Kidney (tissue), 14 donors: ENCODE results near the gene TMEM178B. TPM values are rescaled to one million over a fixed set of nuclear protein-coding genes. Genes with fewer than 3 reads are reported as not detected.
A peak's percentile ranks its signal among the peaks of the same experiment; 100 is the strongest.

Experiments
- DNase-seq, 5 donors: peaks; one replicate each; pipeline ENCODE4 v3.0.0-alpha.2; 2013 to 2020
- FAIRE-seq: peaks from 2 replicates; lab custom pipeline; 2012; peaks lifted over from hg19 to GRCh38; lab: Jason Lieb, UNC
- H3K27ac ChIP-seq, 2 donors: one replicate each; pipeline ENCODE4 v1.7.0; 2013; ENCODE audit warnings: low read depth in 2 of 2, low read length in 2 of 2, inconsistent platforms in 1 of 2
- H3K27me3 ChIP-seq: one replicate; pipeline ENCODE4 v1.7.1; 2013; ENCODE audit warnings: low read length, inconsistent platforms; ENCODE audit not compliant: control insufficient read depth, insufficient read depth
- H3K36me3 ChIP-seq, 3 donors: one replicate each; pipeline versions ENCODE4 v1.7.0 to v1.7.1; 2013; ENCODE audit warnings: low read length in 3 of 3, control low read depth in 1 of 3, inconsistent platforms in 1 of 3; ENCODE audit not compliant: insufficient read depth in 3 of 3, control insufficient read depth in 2 of 3
- H3K4me1 ChIP-seq, 3 donors: one replicate each; pipeline versions ENCODE4 v1.7.0 to v1.7.1; 2013; ENCODE audit warnings: low read length in 3 of 3, inconsistent platforms in 1 of 3, low read depth in 1 of 3; ENCODE audit not compliant: control insufficient read depth in 2 of 3, insufficient read depth in 2 of 3
- H3K4me3 ChIP-seq, 3 donors: one replicate each; pipeline versions ENCODE4 v1.7.0 to v1.8.1; 2013; ENCODE audit warnings: low read length in 3 of 3, control low read depth in 1 of 3, inconsistent platforms in 1 of 3
- H3K9ac ChIP-seq, 3 donors: one replicate each; pipeline versions ENCODE4 v1.7.0 to v1.7.1; 2013; ENCODE audit warnings: low read length in 3 of 3, control low read depth in 1 of 3, inconsistent platforms in 1 of 3
- H3K9me3 ChIP-seq, 3 donors: one replicate each; pipeline versions ENCODE4 v1.7.0 to v1.7.1; 2013; ENCODE audit warnings: low read length in 3 of 3, control low read depth in 1 of 3, inconsistent platforms in 1 of 3; ENCODE audit not compliant: control insufficient read depth in 2 of 3, insufficient read depth in 1 of 3
- intact Hi-C: fragments of 100-400 bp; cut with DNase I; formaldehyde crosslinking; loops from one replicate; pipeline ENCODE4 v1.11.1; 2022
- polyA plus RNA-seq: library from polyadenylated mRNA; stranded (reverse); fragments of 350-450 nt; fragmentation: Illumina TruSeq; extraction: RNeasy Lipid Tissue Mini Kit (QIAGEN cat#74804); gene quantifications from one replicate; pipeline ENCODE4 v1.2.3, GENCODE V29; 2014; ENCODE audit warnings: low read depth, low replicate concordance; ENCODE audit not compliant: insufficient read depth
- total RNA-seq: library from RNA; stranded (reverse); fragmentation: NEBNext Ultra II Directional; extraction: Animal tissue kit (Norgen Biotek cat#: 25700); gene quantifications from one replicate; pipeline ENCODE4 v1.2.1, GENCODE V29; 2021
- TF ChIP-seq, protein P1 (sequence below): IDR thresholded peaks from 3 replicates; pipeline ENCODE4 v1.5.1; 2012; ENCODE audit warnings: mild to moderate bottlenecking, moderate library complexity, borderline replicate concordance; ENCODE audit not compliant: insufficient read depth; ENCODE audit errors: extremely low read depth
- donor health status: control.
- donor health status: control.
- donor health status: control.
- donor health status: control.
- donor health status: control.
- donor health status: DM: yes; HTN: yes; CAD: no.
- donor health status: Normal renal cell carcinoma (clear cell type).

The TMEM178B gene
- total and polyA plus RNA-seq, 2 donors from 2014 or later, result 0.58 to 20.0 TPM

DNA sequence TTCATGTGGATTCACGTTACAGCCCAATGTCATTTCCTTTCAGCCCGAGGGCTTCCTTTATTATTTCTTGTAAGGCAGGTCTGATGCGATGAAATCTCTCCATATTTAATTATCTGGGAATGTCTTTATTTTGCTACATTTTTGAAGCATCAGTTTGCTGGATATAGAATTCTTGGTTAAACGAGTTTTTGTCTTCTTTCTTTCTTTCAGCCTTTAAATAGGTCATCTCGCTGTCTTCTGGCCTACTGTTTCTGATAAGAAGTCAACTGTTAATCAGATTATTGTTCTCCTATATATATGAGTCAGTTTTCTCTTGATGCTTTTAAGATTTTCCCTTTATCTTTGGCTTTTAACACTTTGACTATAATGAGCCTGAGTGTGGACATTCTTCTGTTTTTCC, 184.7 kb downstream of the TMEM178B start:
- H3K4me1 ChIP-seq, result no peaks in the 10 kb centered on the region
- intact Hi-C loops, result no loop called here
- no peak overlapping the region for H3K4me3 ChIP-seq
- TF ChIP-seq, protein P1, sequence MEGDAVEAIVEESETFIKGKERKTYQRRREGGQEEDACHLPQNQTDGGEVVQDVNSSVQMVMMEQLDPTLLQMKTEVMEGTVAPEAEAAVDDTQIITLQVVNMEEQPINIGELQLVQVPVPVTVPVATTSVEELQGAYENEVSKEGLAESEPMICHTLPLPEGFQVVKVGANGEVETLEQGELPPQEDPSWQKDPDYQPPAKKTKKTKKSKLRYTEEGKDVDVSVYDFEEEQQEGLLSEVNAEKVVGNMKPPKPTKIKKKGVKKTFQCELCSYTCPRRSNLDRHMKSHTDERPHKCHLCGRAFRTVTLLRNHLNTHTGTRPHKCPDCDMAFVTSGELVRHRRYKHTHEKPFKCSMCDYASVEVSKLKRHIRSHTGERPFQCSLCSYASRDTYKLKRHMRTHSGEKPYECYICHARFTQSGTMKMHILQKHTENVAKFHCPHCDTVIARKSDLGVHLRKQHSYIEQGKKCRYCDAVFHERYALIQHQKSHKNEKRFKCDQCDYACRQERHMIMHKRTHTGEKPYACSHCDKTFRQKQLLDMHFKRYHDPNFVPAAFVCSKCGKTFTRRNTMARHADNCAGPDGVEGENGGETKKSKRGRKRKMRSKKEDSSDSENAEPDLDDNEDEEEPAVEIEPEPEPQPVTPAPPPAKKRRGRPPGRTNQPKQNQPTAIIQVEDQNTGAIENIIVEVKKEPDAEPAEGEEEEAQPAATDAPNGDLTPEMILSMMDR, result no peak
- H3K36me3 ChIP-seq, result no peaks in the 10 kb centered on the region
- no peak overlapping the region for H3K9ac ChIP-seq
- H3K27me3 ChIP-seq, result no peaks in the 10 kb centered on the region
- H3K27ac ChIP-seq, result no peak overlapping the region
- H3K9me3 ChIP-seq, result peaks cover 0 to 5% (median 0%) of the 10 kb centered on the region in 3 donors
- FAIRE-seq, result no peak
- DNase-seq, result no peak

DNA sequence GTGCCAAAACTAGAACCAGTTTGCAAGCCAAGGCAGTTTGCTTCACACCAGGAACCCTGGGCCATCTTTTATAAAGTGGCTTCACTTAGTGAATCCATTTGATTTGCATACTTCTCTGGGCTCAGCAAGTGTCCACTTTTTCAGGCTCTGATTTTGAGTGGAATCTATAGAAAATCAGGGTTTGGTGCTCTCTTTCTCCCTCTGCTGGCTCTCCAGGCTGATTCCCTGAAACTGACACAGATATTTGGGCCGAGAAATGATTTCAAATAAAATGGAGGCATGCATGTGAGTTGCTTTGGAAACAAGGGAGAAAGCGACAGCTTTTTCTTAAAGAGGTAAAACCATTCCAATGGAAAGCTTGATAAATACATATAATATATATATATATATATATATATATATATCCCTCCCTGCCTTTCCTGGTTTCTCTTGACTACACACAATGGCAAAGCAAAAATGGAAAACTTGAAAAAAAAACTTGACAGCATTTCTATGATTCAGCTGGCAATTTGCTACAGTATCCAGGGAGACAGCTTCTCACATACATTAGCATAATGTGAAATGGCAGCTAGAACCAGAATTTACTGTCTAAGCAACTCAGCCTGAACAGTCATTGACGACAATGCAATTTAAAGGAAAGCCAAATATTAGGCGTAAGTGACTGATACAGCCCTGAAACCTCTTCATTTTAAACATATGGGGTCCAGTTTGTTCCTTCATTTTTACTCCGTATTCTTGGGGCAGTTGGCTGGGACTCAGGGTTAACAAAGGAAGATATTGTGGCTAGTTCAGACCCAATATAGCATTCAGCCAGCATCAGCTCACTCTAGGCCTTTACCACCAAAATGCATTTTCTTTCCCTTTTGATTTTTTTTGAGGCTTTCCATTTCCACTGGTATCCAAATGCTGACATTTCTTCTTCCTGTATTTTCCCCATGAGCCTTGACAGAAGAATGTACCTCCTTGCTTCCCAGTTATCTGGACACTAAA, 188.5 kb downstream of the TMEM178B start:
- TF ChIP-seq, protein P1, result no peak
- Histone ChIP-seq H3K4me3 (no peak overlapping the region), H3K9me3 (peaks cover 0 to 3% (median 0%) of the 10 kb centered on the region in 3 donors), H3K27ac (no peak overlapping the region), H3K4me1 (no peaks in the 10 kb centered on the region), H3K36me3 (no peaks in the 10 kb centered on the region), H3K9ac (no peak overlapping the region), H3K27me3 (no peaks in the 10 kb centered on the region)
- DNase-seq (peak in 1 of 5 donors; percentile 1), FAIRE-seq (no peak)
- intact Hi-C loops, result no loop called here

DNA sequence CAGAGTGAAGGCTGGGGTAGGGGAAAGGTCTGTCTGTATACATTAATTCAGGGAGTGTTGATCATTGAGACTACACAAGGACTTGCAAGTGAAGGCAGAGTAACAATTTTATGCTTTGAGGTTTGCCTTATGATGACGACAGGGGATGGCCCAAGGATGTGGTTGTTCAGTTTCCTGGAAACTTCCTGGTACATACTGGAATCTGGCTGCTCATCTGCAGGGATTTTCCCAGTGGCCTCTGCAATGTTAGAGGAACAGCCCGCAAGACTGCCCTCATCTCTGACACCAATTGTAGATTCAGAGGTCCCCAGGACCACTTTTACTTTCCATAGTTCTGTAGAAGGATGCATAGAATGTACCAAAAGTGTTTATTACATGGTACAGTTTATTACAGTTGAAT, 189.6 kb downstream of the TMEM178B start:
- Histone ChIP-seq H3K4me1 (no peaks in the 10 kb centered on the region), H3K27me3 (no peaks in the 10 kb centered on the region), H3K36me3 (no peaks in the 10 kb centered on the region), H3K9me3 (peaks cover 0 to under 1% (median 0%) of the 10 kb centered on the region in 3 donors), H3K9ac (no peak overlapping the region), H3K4me3 (no peak overlapping the region), H3K27ac (no peak overlapping the region)
- FAIRE-seq, result no peak
- intact Hi-C loops, result no loop called here
- DNase-seq, result no peak
- TF ChIP-seq, protein P1, result no peak
